ENCODE data around the gene PRELID3B.

DNA sequence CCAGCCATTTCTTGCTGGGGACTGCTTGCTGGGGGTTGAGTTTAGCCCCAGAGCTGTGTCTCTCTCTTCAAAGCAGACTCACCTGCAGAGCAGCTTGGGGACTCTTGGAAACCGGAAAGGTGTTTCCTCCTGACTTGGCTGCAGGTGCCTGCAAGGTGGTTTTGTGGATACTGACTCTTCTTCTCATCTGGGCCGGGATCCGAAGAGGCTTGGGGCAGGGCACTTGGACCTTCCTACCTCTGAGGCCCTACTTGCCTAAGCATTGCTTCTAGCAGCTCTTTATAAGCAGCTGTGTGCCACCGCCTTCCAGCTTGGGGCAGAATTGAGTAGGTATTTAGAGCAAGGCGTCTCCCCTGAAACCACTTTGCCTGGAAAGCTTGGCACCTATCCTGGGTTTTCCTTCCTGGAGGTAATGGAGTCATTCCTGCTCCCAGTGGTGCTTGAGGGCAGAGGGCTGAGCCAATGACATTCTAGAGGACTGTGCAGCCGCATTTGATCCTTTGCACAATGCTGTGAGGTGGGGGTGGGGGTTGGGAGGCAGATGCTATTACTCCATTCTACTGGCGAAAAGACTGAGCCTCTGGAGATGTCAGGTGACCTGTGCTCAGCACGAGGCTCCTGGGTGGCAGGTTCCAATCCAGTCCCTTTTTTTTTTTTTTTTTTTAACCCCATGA lies 32.1 kb downstream of the PRELID3B start:
- TF ChIP-seq EZH2phosphoT487 (conservative IDR thresholded peaks at IDR 0.05; ENCODE audit: low read length) = no peak
- TF ChIP-seq, protein P1, sequence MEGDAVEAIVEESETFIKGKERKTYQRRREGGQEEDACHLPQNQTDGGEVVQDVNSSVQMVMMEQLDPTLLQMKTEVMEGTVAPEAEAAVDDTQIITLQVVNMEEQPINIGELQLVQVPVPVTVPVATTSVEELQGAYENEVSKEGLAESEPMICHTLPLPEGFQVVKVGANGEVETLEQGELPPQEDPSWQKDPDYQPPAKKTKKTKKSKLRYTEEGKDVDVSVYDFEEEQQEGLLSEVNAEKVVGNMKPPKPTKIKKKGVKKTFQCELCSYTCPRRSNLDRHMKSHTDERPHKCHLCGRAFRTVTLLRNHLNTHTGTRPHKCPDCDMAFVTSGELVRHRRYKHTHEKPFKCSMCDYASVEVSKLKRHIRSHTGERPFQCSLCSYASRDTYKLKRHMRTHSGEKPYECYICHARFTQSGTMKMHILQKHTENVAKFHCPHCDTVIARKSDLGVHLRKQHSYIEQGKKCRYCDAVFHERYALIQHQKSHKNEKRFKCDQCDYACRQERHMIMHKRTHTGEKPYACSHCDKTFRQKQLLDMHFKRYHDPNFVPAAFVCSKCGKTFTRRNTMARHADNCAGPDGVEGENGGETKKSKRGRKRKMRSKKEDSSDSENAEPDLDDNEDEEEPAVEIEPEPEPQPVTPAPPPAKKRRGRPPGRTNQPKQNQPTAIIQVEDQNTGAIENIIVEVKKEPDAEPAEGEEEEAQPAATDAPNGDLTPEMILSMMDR (IDR thresholded peaks at IDR 0.05; ENCODE audit: insufficient read depth, low read length, poor library complexity, severe bottlenecking) = no peak
